HCT116 (cell line): ENCODE results near the gene MELTF.

Source experiments
- CEBPB ChIP-seq: IDR thresholded peaks from 2 replicates; pipeline ENCODE4 v1.6.1; 2012; ENCODE audit warnings: low read depth
- CTCF ChIP-seq, 3 experiments: fragments of 200-600 bp in 1 of 3; sonication (generic) in 1 of 3; IDR thresholded peaks in 2 of 3; conservative IDR thresholded peaks in 1 of 3; 2 replicates each; pipeline ENCODE4 v1.5.1; 2012 to 2017; ENCODE audit warnings: low read depth in 2 of 3, low read length in 2 of 3, antibody characterized with exemption in 1 of 3, borderline replicate concordance in 1 of 3, control low read depth in 1 of 3, mild to moderate bottlenecking in 1 of 3, mixed read lengths in 1 of 3, mixed run types in 1 of 3, moderate library complexity in 1 of 3; ENCODE audit not compliant: insufficient read depth in 1 of 3
- EGR1 ChIP-seq: IDR thresholded peaks from 2 replicates; pipeline ENCODE4 v1.6.1; 2012; ENCODE audit warnings: low read depth
- ELF1 ChIP-seq: IDR thresholded peaks from 2 replicates; pipeline ENCODE4 v1.6.1; 2012; ENCODE audit warnings: low read depth, borderline replicate concordance
- EZH2phosphoT487 ChIP-seq: fragments of 200-600 bp; IDR thresholded peaks from 2 replicates; pipeline ENCODE4 v1.6.1; 2018; ENCODE audit warnings: antibody characterized with exemption, borderline replicate concordance
- MAX ChIP-seq: IDR thresholded peaks from 2 replicates; pipeline ENCODE4 v1.6.1; 2012
- POLR2A ChIP-seq: IDR thresholded peaks from 2 replicates; pipeline ENCODE4 v1.7.0; 2011; ENCODE audit warnings: borderline replicate concordance; ENCODE audit not compliant: insufficient read depth, insufficient read length; ENCODE audit errors: extremely low read depth
- RAD21 ChIP-seq: IDR thresholded peaks from 2 replicates; pipeline ENCODE4 v1.6.1; 2012; ENCODE audit warnings: low read depth, mild to moderate bottlenecking
- REST ChIP-seq: IDR thresholded peaks from 2 replicates; pipeline ENCODE4 v1.6.1; 2012; ENCODE audit warnings: low read depth
- SP1 ChIP-seq: IDR thresholded peaks from 2 replicates; pipeline ENCODE4 v1.6.1; 2012; ENCODE audit warnings: low read depth
- SRF ChIP-seq: IDR thresholded peaks from 2 replicates; pipeline ENCODE4 v1.6.1; 2012; ENCODE audit warnings: low read depth
- TCF7L2 ChIP-seq: IDR thresholded peaks from 2 replicates; pipeline ENCODE4 v1.7.0; 2011; ENCODE audit warnings: borderline replicate concordance, inconsistent platforms; ENCODE audit not compliant: insufficient read depth, insufficient read length; ENCODE audit errors: extremely low read depth
- YY1 ChIP-seq: IDR thresholded peaks from 2 replicates; pipeline ENCODE4 v1.6.1; 2011; ENCODE audit warnings: low read length, low read depth, moderate library complexity, mild to moderate bottlenecking; ENCODE audit not compliant: insufficient replicate concordance; ENCODE audit errors: extremely low read depth

GRCh38 chr3:197012540-197012883 lies 17.1 kb downstream of the MELTF start:
- TF ChIP-seq EGR1 = no peak
- no peak for TF ChIP-seq CTCF (IDR thresholded peaks at IDR 0.05 in 2 of 3, conservative IDR thresholded peaks at IDR 0.05 in 1 of 3; ENCODE audit: borderline replicate concordance in 1 of 3, insufficient read depth in 1 of 3, low read depth in 2 of 3, low read length in 2 of 3)
- no peak for TF ChIP-seq REST
- no peak for TF ChIP-seq SRF
- TF ChIP-seq MAX = no peak
- TF ChIP-seq CEBPB = no peak
- no peak for TF ChIP-seq RAD21
- no peak for TF ChIP-seq ELF1
- no peak for TF ChIP-seq SP1
- no peak for TF ChIP-seq POLR2A
- no peak for TF ChIP-seq TCF7L2
- TF ChIP-seq YY1 = no peak
- TF ChIP-seq EZH2phosphoT487 = no peak
